Stimulated activated CD4-positive, alpha-beta T cell treated with anti-CD3 and anti-CD28 coated beads, TNF-alpha, amount 100 ng/mL, for 48 hours (primary cell): ENCODE data around the gene PRXL2A.
"Not testable (repeated sequence)": the region's sequence is repeated elsewhere in the genome, so short reads cannot be mapped to it uniquely, and the experiment has no call there.

Experiments
- DNase-seq, 3 donors: peaks; one replicate each; pipeline ENCODE4 v3.0.0-alpha.2; 2020; ENCODE audit warnings: low read depth in 3 of 3

The PRXL2A gene, protein sequence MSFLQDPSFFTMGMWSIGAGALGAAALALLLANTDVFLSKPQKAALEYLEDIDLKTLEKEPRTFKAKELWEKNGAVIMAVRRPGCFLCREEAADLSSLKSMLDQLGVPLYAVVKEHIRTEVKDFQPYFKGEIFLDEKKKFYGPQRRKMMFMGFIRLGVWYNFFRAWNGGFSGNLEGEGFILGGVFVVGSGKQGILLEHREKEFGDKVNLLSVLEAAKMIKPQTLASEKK

DNA sequence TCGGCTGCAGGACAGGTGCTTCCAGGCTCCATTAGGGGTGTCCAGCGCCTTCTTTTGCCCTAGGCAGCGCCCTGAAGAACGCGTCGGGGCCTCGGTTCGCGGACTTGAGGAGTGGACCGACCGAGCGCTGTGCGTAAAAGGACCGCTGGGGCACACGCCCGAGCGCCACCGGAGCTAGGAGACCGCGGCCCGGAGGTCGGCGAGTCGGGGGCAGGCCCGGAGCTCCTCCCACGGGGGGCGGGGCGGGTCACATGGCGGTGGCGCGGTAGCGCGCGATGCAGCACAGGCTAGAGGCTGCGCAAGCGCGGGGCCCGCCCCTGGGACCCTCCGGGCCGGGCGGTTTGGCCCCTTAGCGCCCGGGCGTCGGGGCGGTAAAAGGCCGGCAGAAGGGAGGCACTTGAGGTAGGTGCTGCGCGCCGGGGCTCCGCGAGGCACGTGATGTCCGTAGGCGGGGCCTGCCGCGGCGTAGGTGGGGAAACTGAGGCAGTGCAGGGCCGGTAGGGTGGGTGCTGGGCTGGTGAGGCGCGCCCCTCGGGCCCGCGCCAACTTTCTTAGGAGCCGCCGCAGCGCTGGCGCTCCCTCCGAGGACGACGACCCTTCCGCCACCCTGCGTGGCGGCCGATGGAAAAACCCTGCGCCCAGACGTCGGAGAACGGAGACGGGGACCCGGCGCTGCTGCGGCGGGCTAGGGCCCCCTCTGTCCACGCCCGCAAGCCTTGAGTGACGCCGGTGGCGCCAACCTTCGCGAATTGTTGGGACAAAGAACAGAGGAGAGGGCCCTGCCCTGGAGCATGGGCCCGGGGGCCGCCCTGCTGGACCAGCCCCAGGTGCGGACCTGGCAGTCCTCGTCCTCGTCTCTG is at the start of gene PRXL2A:
Gene PRXL2A, plus strand, starts transcription at position 310 of the 860 bp plus-strand sequence. CDS start 11,917 bp downstream, outside the sequence.
- peak; percentile 62 to 81 (median 68) for DNase-seq

DNA sequence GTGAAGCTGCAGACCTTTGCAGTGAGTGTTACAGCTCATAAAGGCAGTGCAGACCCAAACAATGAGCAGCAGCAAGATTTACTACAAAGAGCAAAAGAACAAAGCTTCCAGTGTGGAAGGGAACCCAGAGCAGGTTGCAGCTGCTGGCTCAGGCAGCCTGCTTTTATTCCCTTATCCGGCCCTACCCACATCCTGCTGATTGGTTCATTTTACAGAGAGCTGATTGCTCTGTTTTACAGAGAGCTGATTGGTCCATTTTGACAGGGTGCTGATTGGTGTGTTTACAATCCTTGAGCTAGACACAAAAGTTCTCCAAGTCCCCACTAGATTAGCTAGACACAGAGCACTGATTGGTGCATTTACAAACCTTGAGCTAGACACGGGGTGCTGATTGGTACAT is 49.4 kb upstream of the PRXL2A start:
- not testable (repeated sequence) for DNase-seq

DNA sequence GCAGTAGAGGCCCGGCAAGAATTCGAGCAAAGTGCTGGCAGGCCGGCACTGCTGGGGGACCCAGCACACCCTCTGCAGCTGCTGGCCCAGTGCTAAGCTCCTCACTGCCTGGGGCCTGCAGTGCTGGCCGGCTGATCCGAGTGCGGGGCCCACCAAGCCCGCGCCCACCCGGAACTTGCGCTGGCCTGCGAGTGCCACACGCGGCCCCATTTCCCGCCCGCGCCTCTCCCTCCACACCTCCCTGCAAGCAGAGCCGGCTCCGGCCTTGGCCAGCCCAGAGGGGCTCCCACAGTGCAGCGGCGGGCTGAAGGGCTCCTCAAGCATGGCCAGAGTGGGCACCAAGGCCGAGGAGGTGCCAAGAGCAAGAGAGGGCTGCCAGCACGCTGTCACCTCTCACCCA is 48.7 kb upstream of the PRXL2A start:
- no peak for DNase-seq

DNA sequence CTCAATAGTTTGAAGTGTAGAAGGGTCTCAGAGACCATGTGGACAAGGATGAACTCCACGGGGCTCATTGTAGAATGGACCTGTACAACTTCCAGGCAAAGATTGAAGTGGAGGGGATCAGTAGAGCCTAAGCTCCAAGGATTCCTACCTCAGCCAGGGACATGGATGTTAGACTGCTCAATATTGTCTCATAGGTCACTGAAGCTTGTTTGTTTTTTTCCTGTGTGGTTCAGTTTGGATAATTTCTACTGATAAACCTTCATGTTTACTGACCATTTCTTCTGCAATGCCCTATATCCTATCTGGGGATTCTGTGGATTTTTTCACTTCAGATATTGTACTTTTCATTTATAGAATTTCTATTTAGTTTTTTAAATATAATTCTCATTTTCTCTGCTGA is 42.8 kb upstream of the PRXL2A start:
- no peak for DNase-seq

DNA sequence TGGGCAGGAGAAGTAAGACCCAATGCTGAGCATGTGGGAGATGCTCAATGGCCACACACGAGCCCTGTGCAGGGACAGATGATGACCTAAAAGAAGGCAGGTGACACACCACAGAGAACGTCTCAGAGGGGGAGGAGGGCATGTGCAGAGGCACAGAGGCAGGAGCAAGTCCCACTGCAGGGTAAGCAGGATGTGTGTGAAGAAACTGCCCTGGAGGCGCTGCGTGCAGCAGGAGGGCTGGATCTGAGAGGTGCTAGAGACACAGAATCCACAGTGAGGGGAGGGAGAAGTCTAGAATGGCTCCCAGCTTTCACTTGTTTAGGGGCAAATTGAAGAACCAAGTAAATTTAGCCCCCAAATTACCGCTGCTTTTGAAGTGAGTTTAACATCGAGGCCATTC is 36.9 kb upstream of the PRXL2A start:
- no peak for DNase-seq

DNA sequence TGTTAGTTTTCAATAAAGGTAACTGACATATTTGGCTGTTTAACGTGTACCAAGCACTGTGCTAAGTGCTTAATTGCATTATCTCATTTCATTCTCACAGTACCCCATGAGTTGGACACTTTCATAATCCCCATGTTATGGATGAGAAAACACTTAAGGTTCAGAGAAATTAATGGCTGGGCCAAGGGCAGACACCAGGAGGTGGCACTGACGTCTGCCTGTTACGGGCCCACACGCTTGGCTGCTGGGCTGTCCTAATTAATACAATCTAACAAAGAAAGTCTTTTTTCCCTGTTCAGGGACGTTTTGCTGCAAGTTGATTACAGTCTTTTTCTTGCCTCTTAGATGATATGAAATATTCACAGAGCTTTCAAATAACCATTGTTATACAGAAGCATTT is 35.7 kb upstream of the PRXL2A start:
- DNase-seq = no peak

DNA sequence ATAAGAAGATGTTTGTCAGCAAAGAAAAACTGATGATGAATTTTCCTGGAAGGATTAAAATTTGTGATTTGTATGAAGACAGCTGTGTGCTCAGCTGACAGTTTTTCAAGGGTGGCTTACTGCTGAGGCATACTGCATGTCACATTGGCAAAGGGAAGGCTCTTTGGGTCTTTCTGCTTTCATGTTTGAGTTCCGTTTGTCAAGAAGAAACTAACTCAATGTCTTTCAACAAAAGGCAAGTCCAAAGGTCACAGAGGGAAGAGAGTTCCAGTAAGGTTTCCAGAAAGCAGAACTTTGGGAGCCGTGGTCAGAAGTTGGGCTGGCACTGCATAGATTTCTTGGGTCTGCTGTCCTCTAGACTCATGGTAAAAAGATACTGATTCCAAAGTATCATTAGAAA is 34.8 kb upstream of the PRXL2A start:
- no peak for DNase-seq

DNA sequence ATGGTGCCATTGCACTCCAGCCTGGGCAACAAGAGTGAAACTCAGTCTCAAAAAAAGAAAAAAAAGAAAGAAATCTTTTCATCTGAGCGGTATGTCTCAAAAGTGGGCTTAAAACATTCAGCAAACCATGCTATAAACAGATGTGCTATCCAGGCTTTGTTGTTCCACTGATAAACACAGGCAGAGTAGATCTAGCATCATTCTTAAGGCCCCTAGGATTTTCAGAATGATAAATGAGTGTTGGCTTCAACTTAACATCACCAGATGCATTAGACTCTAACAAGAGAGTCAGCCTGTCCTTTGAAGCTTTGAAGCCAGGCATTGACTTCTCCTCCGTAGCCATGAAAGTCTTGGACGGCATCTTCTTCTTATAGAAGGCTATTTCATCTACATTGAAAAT is 28.6 kb upstream of the PRXL2A start:
- DNase-seq = no peak

DNA sequence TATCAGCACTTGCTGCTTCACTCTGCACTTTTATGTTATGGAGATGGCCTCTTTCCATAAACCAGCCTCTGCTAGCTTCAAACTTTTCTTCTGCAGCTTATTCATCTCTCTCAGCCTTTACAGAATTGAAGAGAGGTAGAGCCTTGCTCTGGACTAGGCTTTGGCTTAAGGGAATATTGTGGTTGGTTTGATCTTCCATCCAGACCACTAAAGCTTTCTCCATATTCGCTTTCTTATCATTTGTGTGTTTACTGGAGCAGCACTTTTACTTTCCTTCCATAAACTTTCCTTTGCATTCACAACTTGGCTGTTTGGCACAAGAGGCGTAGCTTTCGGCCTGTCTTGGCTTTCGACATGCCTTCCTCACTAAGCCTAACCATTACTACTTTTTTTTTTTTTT is 28.2 kb upstream of the PRXL2A start:
- no peak for DNase-seq

DNA sequence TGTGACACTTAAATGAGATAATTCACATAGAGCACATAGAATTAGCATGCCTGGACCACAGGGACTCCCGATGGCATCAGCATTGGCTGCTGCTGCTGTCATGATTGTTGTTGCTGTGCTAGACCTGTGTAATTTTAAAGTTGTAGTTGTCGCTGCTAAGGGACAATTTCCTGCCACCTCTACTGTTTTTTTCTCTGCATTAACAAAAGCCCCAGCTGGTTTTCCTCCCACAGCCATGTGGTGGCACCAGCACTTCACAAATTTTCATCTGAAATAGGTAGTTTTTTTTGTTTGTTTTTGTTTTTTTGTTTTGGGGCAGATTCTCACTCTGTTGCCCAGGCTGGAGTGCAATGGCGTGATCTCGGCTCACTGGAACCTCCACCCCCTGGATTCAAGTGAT is 25.4 kb upstream of the PRXL2A start:
- peak in 1 of 3 donors; percentile 20 for DNase-seq

DNA sequence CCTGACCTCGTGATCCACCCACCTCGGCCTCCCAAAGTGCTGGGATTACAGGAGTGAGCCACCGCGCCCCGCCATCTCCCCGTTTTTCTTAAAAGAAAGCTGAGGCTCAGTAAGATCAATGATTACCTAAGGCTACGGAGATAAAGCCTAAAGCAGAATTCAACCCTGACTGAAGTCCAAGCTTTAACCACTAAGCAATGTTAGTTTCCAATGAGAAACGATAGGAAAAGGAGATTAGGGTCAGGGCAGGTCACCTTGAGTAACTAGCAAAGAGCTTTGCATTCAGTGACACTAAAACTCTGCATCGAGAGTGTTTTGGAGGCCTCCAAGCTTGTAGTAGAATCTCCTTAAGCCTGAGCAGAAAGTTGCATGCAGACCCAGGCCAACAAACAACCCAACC is 17.6 kb upstream of the PRXL2A start:
- DNase-seq = no peak

DNA sequence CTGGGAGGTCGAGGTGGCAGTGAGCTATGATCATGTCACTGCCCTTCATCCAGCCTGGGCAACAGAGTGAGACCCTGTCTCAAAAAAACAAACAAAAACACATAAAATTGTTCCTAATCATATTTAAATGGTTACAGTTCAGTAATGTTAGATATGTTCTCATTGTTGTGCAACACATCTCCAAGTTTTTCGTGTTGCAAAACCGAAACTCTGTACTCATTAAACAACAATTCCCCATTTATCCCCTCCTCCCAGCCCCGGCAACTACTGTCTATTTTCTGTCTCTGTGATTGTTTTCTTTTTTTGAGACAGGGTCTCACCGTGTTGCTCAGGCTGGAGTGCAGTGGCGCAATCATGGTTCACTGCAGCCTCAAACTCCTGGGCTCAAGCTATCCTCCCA is 16.1 kb upstream of the PRXL2A start:
- no peak for DNase-seq

DNA sequence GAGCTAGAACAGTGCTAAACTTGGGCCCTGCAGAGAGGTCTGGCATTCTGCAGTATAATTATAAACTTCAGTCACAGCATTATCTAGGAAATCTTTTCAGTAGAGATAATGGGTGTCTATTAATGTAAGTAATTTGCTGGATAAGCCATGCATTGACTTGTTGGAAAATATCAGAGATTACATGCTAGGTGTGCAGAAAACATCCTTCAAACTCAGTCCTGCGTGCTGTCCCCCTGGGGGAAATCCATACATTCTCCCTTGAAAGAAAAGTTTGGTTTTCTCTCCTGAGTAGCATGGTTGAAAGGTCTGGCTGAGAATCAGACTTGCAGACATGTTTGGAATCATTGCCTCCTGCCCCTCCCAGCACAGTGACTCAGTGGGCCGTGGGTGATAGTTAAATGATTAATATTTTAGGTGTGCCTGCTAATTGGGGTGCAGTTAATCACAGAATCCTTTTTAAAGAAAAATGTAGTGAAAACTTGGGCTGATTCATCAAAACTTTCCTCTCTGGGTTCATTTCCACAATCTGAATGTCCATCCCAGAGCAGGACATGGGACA is 13.9 kb upstream of the PRXL2A start:
- no peak for DNase-seq

DNA sequence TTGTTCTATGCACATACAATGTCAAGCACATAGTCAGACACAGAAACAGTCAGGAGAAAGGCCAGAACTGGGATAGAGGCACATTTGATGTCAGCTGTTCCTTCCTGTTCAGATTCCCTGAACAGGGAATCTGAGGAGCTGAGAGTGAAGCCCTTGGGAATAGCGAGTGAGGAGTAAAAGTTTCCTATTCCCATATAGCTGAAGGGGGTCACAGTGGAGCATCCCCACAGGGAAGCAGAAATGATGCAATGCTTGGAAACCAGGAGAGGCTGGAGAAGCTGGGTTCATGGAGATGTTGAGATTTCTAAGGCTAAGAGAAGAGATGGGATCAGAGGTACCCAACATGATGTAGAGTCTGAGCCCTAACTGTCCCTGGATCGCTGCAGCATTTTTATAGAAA is 11.3 kb upstream of the PRXL2A start:
- no peak for DNase-seq

DNA sequence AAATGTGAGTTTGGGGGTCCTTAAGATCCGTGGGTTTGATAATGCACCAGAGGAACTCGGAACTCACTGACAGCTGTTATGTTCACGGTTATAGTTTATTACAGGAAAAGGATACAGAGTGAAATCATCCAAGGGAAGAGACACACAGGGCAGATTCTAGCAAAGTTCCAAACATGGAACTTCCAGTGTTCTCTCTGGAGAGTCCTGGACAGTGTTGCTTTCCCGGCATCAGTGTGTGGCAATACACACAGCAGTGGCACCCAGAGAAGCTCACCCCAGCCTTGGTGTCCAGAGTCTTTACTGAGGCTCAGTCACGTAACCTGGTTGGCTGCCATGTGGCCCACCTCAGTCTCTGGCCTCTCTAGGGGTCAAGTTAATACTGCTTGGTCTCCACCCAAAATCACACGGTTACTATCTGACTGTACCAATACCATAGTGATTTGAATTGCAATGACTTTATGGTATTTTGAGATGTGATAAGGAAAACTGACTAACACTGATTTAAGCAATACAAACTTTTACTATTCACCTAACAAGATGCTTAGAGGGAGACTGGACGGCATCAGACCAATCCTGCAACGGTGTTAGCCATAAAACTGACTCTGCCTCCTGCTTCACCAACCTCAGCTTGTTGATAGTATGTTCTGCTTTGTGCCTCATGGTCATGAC is 8.1 kb upstream of the PRXL2A start:
- DNase-seq = no peak

DNA sequence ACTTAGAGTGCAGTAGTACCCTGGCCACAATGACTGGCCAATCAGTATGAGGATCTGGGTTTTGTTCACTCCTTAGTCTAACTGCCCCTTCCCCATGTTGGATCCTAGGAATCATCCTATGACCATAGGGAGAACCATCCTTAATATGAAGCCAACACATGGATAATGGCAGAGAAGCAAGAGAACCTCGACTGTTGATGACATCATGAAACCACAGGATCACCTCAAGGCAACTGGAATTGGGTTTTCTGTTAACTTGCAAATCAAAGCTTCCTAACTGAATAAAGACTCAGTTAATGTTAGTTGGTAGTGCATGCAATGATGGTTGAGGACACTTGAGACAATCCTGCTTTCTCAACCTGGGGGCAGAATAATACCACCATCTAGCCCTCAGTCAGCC is 3.3 kb upstream of the PRXL2A start:
- DNase-seq = no peak

DNA sequence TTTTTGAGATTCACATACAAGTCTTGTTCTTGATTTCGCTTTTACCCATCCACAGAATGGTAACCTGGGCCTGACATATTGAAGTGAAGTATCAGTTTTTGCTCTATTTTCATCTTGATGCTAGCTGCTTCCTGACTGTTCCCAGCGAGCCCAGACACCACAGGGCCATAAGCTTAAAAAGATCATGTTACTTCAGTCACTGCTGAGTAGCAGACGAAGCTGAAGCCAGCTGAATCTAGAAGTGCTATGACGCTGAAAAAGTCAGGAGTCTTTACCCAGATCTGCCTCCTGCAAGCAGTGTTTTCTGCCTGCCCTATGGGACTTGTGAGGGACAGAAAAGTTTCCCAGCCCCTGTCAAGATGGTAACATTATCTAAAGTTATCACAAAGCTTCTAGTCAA is 2.7 kb upstream of the PRXL2A start:
- no peak for DNase-seq

DNA sequence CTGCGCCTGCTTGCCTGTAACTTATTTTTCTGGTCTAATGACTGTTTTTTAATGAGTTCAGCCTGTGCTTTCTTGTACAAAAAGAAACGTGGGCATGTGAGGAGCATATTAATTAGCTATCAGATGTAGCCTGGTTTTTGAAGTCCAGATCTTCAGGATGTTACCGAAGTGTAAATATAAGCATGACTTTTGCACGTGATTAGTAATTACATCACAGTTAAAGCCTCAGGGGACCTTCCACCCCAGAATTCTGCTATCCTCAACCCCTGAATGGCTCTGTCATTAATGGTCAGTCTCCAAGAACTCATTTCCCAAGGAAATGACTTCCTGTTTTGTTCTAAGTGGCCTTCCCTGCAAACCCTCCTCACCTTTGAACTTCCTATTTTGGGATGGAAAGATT is 2.1 kb upstream of the PRXL2A start:
- DNase-seq = no peak

DNA sequence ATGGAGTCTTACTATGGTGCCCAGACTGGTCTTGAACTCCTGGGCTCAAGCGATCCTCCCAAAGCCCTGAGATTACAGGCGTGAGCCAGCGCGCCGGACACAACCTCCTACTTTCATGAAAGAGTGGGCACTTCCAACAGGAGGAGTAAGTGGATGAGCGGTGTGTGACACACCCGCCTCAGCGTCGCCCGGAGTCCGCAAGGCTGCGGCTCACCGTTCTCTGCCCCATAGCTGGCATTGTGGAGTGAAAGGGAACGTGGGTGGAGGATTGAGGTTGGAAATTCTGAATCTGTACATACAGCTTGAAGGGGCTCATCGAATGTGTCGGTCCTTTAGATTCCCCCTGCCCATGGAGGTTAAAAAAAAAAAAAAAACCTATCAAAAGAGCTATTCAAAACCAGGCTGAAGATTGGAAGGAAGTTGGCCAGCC is 524 bp upstream of the PRXL2A start:
- DNase-seq = peak; percentile 34 to 48 (median 40)

DNA sequence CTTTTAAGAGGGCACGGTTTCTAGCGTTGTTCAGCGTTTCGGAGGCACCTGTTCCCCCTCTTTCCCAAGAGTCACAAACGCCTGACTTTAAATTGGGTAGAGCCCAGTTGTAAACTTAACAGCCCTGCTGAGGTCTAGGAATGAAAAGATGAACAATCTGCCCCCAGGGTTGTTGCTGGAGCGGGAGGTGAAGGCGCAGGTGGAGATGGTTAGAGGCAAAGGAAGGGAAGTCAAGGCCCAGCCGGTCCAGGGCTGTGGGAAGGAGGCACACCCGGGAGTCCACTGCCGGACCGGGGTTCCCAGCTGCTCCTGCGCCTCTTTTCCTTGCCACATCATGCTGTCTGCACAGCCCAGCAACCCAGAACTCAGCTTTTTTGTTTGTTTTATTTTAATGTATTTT is 770 bp downstream of the PRXL2A start:
- DNase-seq = no peak

DNA sequence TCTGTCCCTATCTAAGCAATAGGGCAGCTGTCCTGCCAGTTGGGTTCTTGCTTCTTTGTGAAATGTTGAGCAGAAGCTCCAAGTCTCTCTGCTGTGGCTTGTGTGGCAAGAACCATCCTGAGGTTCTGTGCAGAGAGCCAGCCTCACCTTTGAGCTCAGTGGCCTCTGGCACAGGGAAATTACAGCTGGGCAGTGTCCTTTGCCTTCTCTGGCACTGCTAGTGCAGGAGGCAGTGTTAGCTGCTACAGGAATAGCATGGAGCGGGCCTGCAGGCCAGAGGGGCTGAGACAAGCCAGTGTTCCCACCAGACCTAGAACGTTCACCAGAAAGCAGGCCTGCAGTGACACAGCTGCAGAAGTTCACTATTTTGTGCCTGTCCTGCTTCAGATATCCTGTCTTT is 1.8 kb downstream of the PRXL2A start:
- DNase-seq = no peak

DNA sequence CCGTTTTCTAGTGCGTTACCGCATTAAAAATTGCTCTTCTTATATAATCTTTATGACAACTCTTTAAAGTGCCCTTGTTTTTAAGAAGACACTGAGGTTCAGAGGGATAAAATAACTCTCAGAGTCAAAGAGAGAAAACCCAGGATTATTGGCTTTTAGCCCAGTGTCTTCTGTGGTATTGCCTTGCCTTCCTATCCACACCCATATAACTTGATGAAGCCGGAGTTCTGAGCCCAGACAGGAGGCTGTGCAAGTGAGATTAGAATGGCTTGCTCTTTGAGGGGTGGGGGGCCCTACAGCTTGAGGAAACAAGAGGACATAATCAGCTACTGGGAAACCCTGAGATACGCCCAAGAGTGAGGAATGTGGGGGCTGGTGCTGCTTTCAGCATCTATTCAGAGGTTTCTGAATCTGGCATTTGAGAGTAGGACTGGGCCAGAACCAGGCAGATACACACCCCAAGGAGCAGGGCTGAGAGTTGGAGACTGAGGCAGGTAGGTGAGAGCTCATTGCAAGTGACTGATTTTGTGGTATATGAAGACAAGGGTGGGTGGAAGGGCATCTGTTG is 2.3 kb downstream of the PRXL2A start:
- DNase-seq = no peak
